HG02763 (cell line): ENCODE results near the gene STK32A.
"Not testable (repeated sequence)": the region's sequence is repeated elsewhere in the genome, so short reads cannot be mapped to it uniquely, and the experiment has no call there.

Source experiments
- ATAC-seq: cut with Tn5 transposase; IDR thresholded peaks from one replicate; pipeline ENCODE4 v1.9.1; 2021; ENCODE audit warnings: mild to moderate bottlenecking, moderate library complexity; ENCODE audit not compliant: unreplicated experiment

The STK32A gene

GRCh38 chr5:147341345-147341744 is 106.5 kb downstream of the STK32A start:
- ATAC-seq, result no peak

- ATAC-seq, result no peak
Measured at GRCh38 chr5:147344861-147345260, 110.0 kb downstream of the STK32A start.

GRCh38 chr5:147346006-147346561 is 111.3 kb downstream of the STK32A start:
- ATAC-seq, result no peak

- no peak for ATAC-seq
Measured at GRCh38 chr5:147348046-147348445, 113.2 kb downstream of the STK32A start.

- no peak for ATAC-seq
Measured at GRCh38 chr5:147348451-147348850, 113.6 kb downstream of the STK32A start.

GRCh38 chr5:147349241-147349640 is 114.4 kb downstream of the STK32A start:
- no peak for ATAC-seq

GRCh38 chr5:147359101-147359500 is 124.3 kb downstream of the STK32A start:
- no peak for ATAC-seq

GRCh38 chr5:147359581-147359980 is 124.8 kb downstream of the STK32A start:
- ATAC-seq, result no peak

GRCh38 chr5:147360816-147361215 is 126.0 kb downstream of the STK32A start:
- ATAC-seq, result no peak

- ATAC-seq, result no peak
Measured at GRCh38 chr5:147361441-147362175, 126.8 kb downstream of the STK32A start.

- ATAC-seq, result not testable (repeated sequence)
Measured at GRCh38 chr5:147367381-147367780, 132.6 kb downstream of the STK32A start.

- ATAC-seq, result no peak
Measured at GRCh38 chr5:147369742-147370374, 135.0 kb downstream of the STK32A start.

GRCh38 chr5:147371290-147371689 is 136.5 kb downstream of the STK32A start:
- no peak for ATAC-seq

- ATAC-seq, result no peak
Measured at GRCh38 chr5:147372191-147372590, 137.4 kb downstream of the STK32A start.

GRCh38 chr5:147373328-147373727 is 138.5 kb downstream of the STK32A start:
- no peak for ATAC-seq

GRCh38 chr5:147375151-147375550 is 140.3 kb downstream of the STK32A start:
- ATAC-seq, result no peak

- ATAC-seq, result no peak
Measured at GRCh38 chr5:147377682-147378081, 142.9 kb downstream of the STK32A start.

GRCh38 chr5:147381555-147381954 is 146.7 kb downstream of the STK32A start:
- ATAC-seq, result no peak

GRCh38 chr5:147382776-147383175 is 147.9 kb downstream of the STK32A start:
- no peak for ATAC-seq

- ATAC-seq, result no peak
Measured at GRCh38 chr5:147384346-147385193, 149.7 kb downstream of the STK32A start.

GRCh38 chr5:147387109-147387508 is 152.3 kb downstream of the STK32A start:
- ATAC-seq, result no peak
